H9 (cell line): ENCODE results near the gene ARHGEF39. TPM values are rescaled to one million over a fixed set of nuclear protein-coding genes. Genes with fewer than 3 reads are reported as not detected.
A peak's percentile ranks its signal among the peaks of the same experiment; 100 is the strongest.

Source experiments
- DNase-seq: peaks from one replicate; pipeline ENCODE4 v3.0.0-alpha.2; 2017
- H2AFZ ChIP-seq: one replicate; pipeline ENCODE4 v1.6.1; 2013; ENCODE audit warnings: mild to moderate bottlenecking, low read length, control low read depth, moderate library complexity
- H2AK5ac ChIP-seq: 2 replicates; pipeline ENCODE4 v1.6.1; 2013; ENCODE audit warnings: low read length, control low read depth, mixed read lengths; ENCODE audit not compliant: insufficient read length
- H2BK120ac ChIP-seq: one replicate; pipeline ENCODE4 v1.6.1; 2013; ENCODE audit warnings: low read depth, mild to moderate bottlenecking, low read length, control low read depth, inconsistent platforms; ENCODE audit not compliant: poor library complexity, severe bottlenecking
- H2BK12ac ChIP-seq: 2 replicates; pipeline ENCODE4 v1.6.1; 2013; ENCODE audit warnings: low read length, control low read depth, mixed read lengths, low read depth; ENCODE audit not compliant: insufficient read length
- H2BK15ac ChIP-seq: 2 replicates; pipeline ENCODE4 v1.6.1; 2013; ENCODE audit warnings: low read depth, low read length, control low read depth
- H2BK20ac ChIP-seq: one replicate; pipeline ENCODE4 v1.6.1; 2013; ENCODE audit warnings: low read depth, mild to moderate bottlenecking, low read length, control low read depth, inconsistent platforms; ENCODE audit not compliant: poor library complexity, severe bottlenecking
- H2BK5ac ChIP-seq: 2 replicates; pipeline ENCODE4 v1.6.1; 2013; ENCODE audit warnings: low read length, control low read depth, mixed read lengths; ENCODE audit not compliant: insufficient read length
- H3K14ac ChIP-seq: 2 replicates; pipeline ENCODE4 v1.6.1; 2013; ENCODE audit warnings: low read length, control low read depth; ENCODE audit not compliant: insufficient read depth
- H3K18ac ChIP-seq: 2 replicates; pipeline ENCODE4 v1.6.1; 2013; ENCODE audit warnings: low read depth, mild to moderate bottlenecking, mixed read lengths, low read length, control low read depth; ENCODE audit not compliant: insufficient read length
- H3K23ac ChIP-seq: 2 replicates; pipeline ENCODE4 v1.6.1; 2013; ENCODE audit warnings: low read length, control low read depth, mixed read lengths, low read depth; ENCODE audit not compliant: insufficient read length
- H3K23me2 ChIP-seq: 2 replicates; pipeline ENCODE4 v1.6.1; 2013; ENCODE audit warnings: low read depth, mild to moderate bottlenecking, mixed read lengths, low read length, control low read depth; ENCODE audit not compliant: insufficient read length, poor library complexity, severe bottlenecking
- H3K27ac ChIP-seq: 2 replicates; pipeline ENCODE4 v1.5.1; 2013; ENCODE audit warnings: low read length, control low read depth, mixed read lengths, low read depth; ENCODE audit not compliant: insufficient read length
- H3K27me3 ChIP-seq: 2 replicates; pipeline ENCODE4 v1.6.1; 2013; ENCODE audit warnings: low read length, control low read depth, inconsistent platforms; ENCODE audit not compliant: insufficient read depth
- H3K4ac ChIP-seq: 2 replicates; pipeline ENCODE4 v1.6.1; 2013; ENCODE audit warnings: low read depth, mild to moderate bottlenecking, control low read depth, inconsistent platforms, low read length, moderate library complexity
- H3K4me1 ChIP-seq: 2 replicates; pipeline ENCODE4 v1.6.1; 2013; ENCODE audit warnings: low read length, control low read depth, inconsistent platforms; ENCODE audit not compliant: insufficient read depth
- H3K4me2 ChIP-seq: 2 replicates; pipeline ENCODE4 v1.6.1; 2013; ENCODE audit warnings: low read length, control low read depth, mixed read lengths; ENCODE audit not compliant: insufficient read length, insufficient read depth
- H3K56ac ChIP-seq: 2 replicates; pipeline ENCODE4 v1.6.1; 2013; ENCODE audit warnings: low read depth, mild to moderate bottlenecking, mixed read lengths, low read length, control low read depth; ENCODE audit not compliant: insufficient read length
- H3K79me1 ChIP-seq: 2 replicates; pipeline ENCODE4 v1.6.1; 2013; ENCODE audit warnings: low read depth, mild to moderate bottlenecking, moderate library complexity, low read length, control low read depth, inconsistent platforms; ENCODE audit not compliant: insufficient read depth, poor library complexity, severe bottlenecking
- H3K79me2 ChIP-seq: 2 replicates; pipeline ENCODE4 v1.6.1; 2013; ENCODE audit warnings: low read length, control low read depth, inconsistent platforms; ENCODE audit not compliant: insufficient read depth
- H3K9ac ChIP-seq: 2 replicates; pipeline ENCODE4 v1.6.1; 2013; ENCODE audit warnings: low read length, control low read depth, mixed read lengths; ENCODE audit not compliant: insufficient read length; ENCODE audit errors: extremely low read depth
- H3K9me3 ChIP-seq: one replicate; pipeline ENCODE4 v1.6.1; 2013; ENCODE audit warnings: low read depth, low read length, inconsistent platforms; ENCODE audit not compliant: control insufficient read depth
- H3T11ph ChIP-seq: one replicate; pipeline ENCODE4 v1.6.1; 2013; ENCODE audit warnings: mild to moderate bottlenecking, low read length, control low read depth, inconsistent platforms
- H4K20me1 ChIP-seq: one replicate; pipeline ENCODE4 v1.6.1; 2013; ENCODE audit not compliant: control insufficient read depth, insufficient read length, insufficient read depth
- H4K5ac ChIP-seq: 2 replicates; pipeline ENCODE4 v1.6.1; 2013; ENCODE audit warnings: low read depth, mild to moderate bottlenecking, mixed read lengths, low read length, control low read depth; ENCODE audit not compliant: insufficient read length
- H4K8ac ChIP-seq: replicated peaks from 2 replicates; pipeline ENCODE4 v1.6.1; 2013; ENCODE audit warnings: low read length, control low read depth, mixed read lengths, low read depth; ENCODE audit not compliant: insufficient read length
- H4K91ac ChIP-seq: 2 replicates; pipeline ENCODE4 v1.6.1; 2013; ENCODE audit warnings: low read depth, mild to moderate bottlenecking, moderate library complexity, mixed read lengths, low read length, control low read depth; ENCODE audit not compliant: insufficient read length
- H3K27ac Mint-ChIP-seq, 3 experiments: 2 replicates in 2 of 3; 3 replicates in 1 of 3; pipeline ENCODE4 v1.8.0; 2020 to 2021; ENCODE audit warnings: mixed read lengths in 3 of 3, mild to moderate bottlenecking in 1 of 3, moderate library complexity in 1 of 3
- H3K27me3 Mint-ChIP-seq: 2 replicates; pipeline ENCODE4 v1.8.0; 2021; ENCODE audit warnings: low read depth, mild to moderate bottlenecking, moderate library complexity, mixed read lengths
- H3K36me3 Mint-ChIP-seq, 3 experiments: 2 replicates in 2 of 3; 3 replicates in 1 of 3; pipeline ENCODE4 v1.8.0; 2020 to 2021; ENCODE audit warnings: low read depth in 3 of 3, mixed read lengths in 3 of 3; ENCODE audit not compliant: insufficient read depth in 1 of 3
- H3K4me1 Mint-ChIP-seq, 2 experiments: 2 replicates each; pipeline ENCODE4 v1.8.0; 2020; ENCODE audit warnings: mixed read lengths in 2 of 2
- H3K4me3 Mint-ChIP-seq, 2 experiments: 2 replicates in 1 of 2; 3 replicates in 1 of 2; pipeline ENCODE4 v1.8.0; 2020 to 2021; ENCODE audit warnings: mild to moderate bottlenecking in 2 of 2, mixed read lengths in 2 of 2, moderate library complexity in 1 of 2
- H3K9me3 Mint-ChIP-seq, 2 experiments: 2 replicates in 1 of 2; 3 replicates in 1 of 2; pipeline ENCODE4 v1.8.0; 2020; ENCODE audit warnings: mild to moderate bottlenecking in 2 of 2, mixed read lengths in 2 of 2, moderate library complexity in 1 of 2
- CTCF ChIP-seq: fragments of 200-600 bp; sonication (generic); conservative IDR thresholded peaks from 3 replicates; pipeline ENCODE4 v1.8.0; 2021; ENCODE audit warnings: antibody characterized with exemption, mild to moderate bottlenecking
- WGBS: extraction: QIAGEN DNeasy Blood & Tissue Kit; methylation state at CpG from one replicate; pipeline ENCODE4 v1.1.7; 2013; ENCODE audit warnings: missing lambda C conversion rate, low lambda C conversion rate, mixed read lengths; ENCODE audit not compliant: insufficient read length; ENCODE audit errors: extremely low coverage; 5-methylcytosine and 5-hydroxymethylcytosine counted together
- total RNA-seq: library from RNA; stranded (reverse); gene quantifications from 2 replicates; pipeline ENCODE4 v1.2.1, GENCODE V29; 2021

Gene ARHGEF39
- total RNA-seq, 1 experiment from 2014 or later, result 24.4 TPM

- H3T11ph ChIP-seq, result no peak within 1 kb of the TSS
- H4K8ac ChIP-seq, result no peak within 1 kb of the TSS
- no CpG with 5 or more reads among the region's 10 CpGs for WGBS
- H3K23me2 ChIP-seq, result no peaks in the 10 kb centered on the region
- no peak for TF ChIP-seq CTCF
- peaks cover 3% of the 10 kb centered on the region; the same call in 1 of the 2 replicates for H3K27me3 ChIP-seq
- no peaks in the 10 kb centered on the region for H3K4me1 ChIP-seq
- peak within 1 kb of the TSS; percentile 55 to 70; a peak in 3 of 5 replicates for H3K4me3 Mint-ChIP-seq
- H3K79me1 ChIP-seq, result no peaks in the 10 kb centered on the region
- H4K5ac ChIP-seq, result no peak within 1 kb of the TSS
- H3K27ac Mint-ChIP-seq, result no peak within 1 kb of the TSS
- no peak within 1 kb of the TSS for H2BK12ac ChIP-seq
- H3K27ac ChIP-seq, result no peak within 1 kb of the TSS
- no peak within 1 kb of the TSS for H3K23ac ChIP-seq
- no peak within 1 kb of the TSS for H4K91ac ChIP-seq
- no peak within 1 kb of the TSS for H2BK120ac ChIP-seq
- H3K9me3 Mint-ChIP-seq, result no peaks in the 10 kb centered on the region
- no peaks in the 10 kb centered on the region for H3K79me2 ChIP-seq
- H3K27me3 Mint-ChIP-seq, result peaks cover 35% of the 10 kb centered on the region
- no peak within 1 kb of the TSS for H2BK5ac ChIP-seq
- H3K9me3 ChIP-seq, result no peaks in the 10 kb centered on the region
- no peak within 1 kb of the TSS for H3K14ac ChIP-seq
- no peak for DNase-seq
- no peaks in the 10 kb centered on the region; a peak in 1 of 7 replicates for H3K36me3 Mint-ChIP-seq
- H4K20me1 ChIP-seq, result no peaks in the 10 kb centered on the region
- H2AK5ac ChIP-seq, result no peak within 1 kb of the TSS
- H3K4ac ChIP-seq, result no peak within 1 kb of the TSS
- no peak within 1 kb of the TSS for H3K4me2 ChIP-seq
- no peak within 1 kb of the TSS for H2AFZ ChIP-seq
- no peak within 1 kb of the TSS for H3K9ac ChIP-seq
- no peak within 1 kb of the TSS for H2BK20ac ChIP-seq
- H3K4me1 Mint-ChIP-seq, result peaks cover 7 to 14% of the 10 kb centered on the region in 2 experiments
- no peak within 1 kb of the TSS for H3K56ac ChIP-seq
- H3K18ac ChIP-seq, result no peak within 1 kb of the TSS
- H2BK15ac ChIP-seq, result no peak within 1 kb of the TSS
Measured at GRCh38 chr9:35673132-35674024, 8.4 kb upstream of the ARHGEF39 start, which contains the start of gene CA9. Gene CA9 (plus strand): TSS chr9:35673928. CDS start chr9:35673960, 32 bp downstream.
